Right kidney (tissue), 1 donor: Measurements from ENCODE around the gene ILK.
A peak's percentile ranks its signal among the peaks of the same experiment; 100 is the strongest.

Source experiments
- DNase-seq: peaks from one replicate; pipeline ENCODE4 v3.0.0-alpha.2; 2016

Gene ILK

GRCh38 chr11:6655790-6656583 lies 52.4 kb downstream of the ILK start, which contains the start of gene DCHS1:
DCHS1 (minus strand) TSS chr11:6655809; CDS start chr11:6641613, 14,196 bp downstream.
- DNase-seq = peak; percentile 72

GRCh38 chr11:6656584-6656915 lies 53.0 kb downstream of the ILK start:
- DNase-seq = no peak

- DNase-seq = peak; percentile 28
Observed at GRCh38 chr11:6656936-6657335, 53.4 kb downstream of the ILK start.

GRCh38 chr11:6657346-6657745 lies 53.8 kb downstream of the ILK start:
- no peak for DNase-seq

- DNase-seq = no peak
Observed at GRCh38 chr11:6658647-6659046, 55.1 kb downstream of the ILK start.
